NCI-H82 treated with DMSO at 0.1 percent for 48 hours (cell line): ENCODE measurements around the gene MAU2.
"Not testable (repeated sequence)": the region's sequence is repeated elsewhere in the genome, so short reads cannot be mapped to it uniquely, and the experiment has no call there.

Experiments used
- DNase-seq: peaks from one replicate; lab custom pipeline; 2025; ENCODE audit not compliant: unreplicated experiment; lab: John Stamatoyannopoulos, UW

MAU2 gene

GRCh38 chr19:19345970-19346369 is 25.3 kb downstream of the MAU2 start:
- DNase-seq: no peak

DNA sequence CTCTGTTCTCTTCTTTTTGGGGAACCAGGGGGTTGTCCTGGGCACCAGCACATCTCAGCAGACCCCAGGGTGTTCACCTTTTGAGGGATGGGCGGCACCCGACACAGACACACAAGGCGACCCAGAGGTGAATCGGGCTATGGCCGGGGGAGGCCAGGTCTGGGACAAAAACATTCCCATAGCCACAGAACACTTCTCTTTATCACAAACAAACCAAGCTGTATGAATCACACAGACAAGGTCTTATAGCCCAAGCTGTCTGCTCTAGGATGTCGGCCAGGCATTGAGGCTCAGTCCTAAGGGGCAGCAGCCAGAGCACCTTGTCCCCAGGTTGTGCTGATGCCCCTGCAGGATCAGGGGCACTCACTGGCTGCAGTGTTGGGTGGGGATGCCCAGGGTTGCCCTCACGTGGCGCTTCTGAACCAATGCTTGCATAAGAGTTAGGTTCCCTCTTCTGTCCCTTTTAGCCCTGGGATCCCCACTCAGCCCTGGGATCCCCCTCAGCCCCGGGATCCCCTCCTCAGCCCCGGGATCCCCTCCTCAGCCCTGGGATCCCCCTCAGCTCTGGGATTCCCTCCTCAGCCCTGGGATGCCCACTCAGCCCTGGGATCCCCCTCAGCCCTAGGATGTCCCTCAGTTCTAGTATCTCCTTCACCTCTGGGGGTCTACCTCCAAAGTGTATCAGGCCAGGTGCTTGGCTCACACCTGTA is 26.9 kb downstream of the MAU2 start:
- no peak for DNase-seq

DNA sequence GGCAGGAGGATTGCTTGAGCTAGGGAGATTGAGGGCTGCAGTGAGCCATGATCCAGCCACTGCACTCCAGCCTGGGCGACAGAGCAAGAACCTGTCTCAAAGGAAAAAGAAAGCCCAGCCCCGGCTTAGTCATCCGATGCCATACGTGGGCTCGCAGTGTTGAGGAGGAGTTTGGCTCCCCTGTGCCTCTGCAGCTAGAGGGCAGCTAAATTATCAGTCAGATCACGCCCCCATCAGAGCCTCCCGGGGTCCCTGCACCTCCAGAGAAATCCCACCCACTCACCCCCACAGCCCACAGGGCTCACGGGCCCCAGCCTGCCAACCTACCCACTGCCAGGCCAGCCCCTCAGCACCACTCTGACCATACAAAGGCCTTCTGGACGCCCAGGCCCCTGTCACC is 27.6 kb downstream of the MAU2 start:
- no peak for DNase-seq

DNA sequence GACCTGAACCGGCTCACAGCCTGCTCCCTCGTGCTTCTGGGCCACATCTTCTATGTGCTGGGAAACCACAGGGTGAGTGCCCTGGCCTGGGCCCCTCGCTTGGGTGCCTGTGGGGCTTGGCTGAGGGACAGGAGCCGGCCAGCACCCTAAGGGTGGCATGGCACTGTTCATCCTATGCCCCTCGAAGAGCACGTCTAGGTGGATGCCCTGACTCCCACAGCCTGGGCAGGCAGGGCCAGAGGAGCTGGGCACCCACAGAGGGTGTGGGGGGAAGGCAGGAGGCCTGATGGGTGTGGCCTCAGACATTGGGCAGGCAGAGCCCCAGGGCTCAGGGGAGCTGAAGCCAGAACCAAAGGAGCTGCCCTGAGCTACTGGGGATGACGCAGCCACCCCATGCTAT is 28.7 kb downstream of the MAU2 start:
- DNase-seq: no peak

DNA sequence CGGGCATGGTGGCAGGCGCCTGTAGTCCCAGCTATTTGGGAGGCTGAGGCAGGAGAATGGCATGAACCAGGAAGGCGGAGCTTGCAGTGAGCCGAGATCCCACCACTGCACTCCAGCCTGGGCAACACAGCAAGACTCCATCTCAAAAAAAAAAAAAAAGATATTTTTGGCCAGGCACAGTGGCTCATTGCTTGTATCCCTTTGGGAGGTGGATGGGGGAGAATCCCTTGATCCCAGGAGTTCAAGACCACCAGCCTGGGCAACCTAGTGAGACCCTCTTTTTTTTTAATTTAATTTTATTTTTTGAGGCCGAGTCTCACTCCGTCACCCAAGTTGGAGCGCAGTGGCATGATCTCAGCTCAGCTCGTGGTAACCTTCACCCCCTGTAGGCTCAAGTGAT is 30.1 kb downstream of the MAU2 start:
- not testable (repeated sequence) for DNase-seq

GRCh38 chr19:19352823-19353222 is 32.2 kb downstream of the MAU2 start:
- no peak for DNase-seq

GRCh38 chr19:19354007-19354406 is 33.4 kb downstream of the MAU2 start:
- DNase-seq: no peak

- no peak for DNase-seq
Observed at GRCh38 chr19:19354932-19355331, 34.3 kb downstream of the MAU2 start.

- DNase-seq: no peak
Observed at GRCh38 chr19:19355606-19356139, 35.0 kb downstream of the MAU2 start.

DNA sequence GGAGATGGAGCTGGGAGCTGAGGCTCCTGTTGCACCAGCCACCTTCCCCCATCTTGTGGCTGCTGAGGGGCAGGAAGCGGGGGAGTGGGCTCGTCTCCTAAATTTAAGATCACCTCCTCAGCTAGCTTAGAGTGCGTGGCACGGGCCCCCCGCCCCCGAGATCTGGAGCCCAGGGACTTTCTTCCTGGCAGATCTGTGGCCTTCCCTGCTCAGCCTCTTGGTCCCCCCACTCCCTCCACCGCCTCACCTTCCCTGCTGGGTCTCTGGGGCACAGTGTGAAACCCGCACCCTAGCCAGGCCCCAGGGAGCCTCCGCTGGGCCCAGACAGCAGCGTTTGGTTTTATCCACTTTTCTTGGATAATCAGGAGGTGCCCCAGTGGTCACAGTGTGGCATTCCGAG is 35.9 kb downstream of the MAU2 start:
- DNase-seq: no peak

DNA sequence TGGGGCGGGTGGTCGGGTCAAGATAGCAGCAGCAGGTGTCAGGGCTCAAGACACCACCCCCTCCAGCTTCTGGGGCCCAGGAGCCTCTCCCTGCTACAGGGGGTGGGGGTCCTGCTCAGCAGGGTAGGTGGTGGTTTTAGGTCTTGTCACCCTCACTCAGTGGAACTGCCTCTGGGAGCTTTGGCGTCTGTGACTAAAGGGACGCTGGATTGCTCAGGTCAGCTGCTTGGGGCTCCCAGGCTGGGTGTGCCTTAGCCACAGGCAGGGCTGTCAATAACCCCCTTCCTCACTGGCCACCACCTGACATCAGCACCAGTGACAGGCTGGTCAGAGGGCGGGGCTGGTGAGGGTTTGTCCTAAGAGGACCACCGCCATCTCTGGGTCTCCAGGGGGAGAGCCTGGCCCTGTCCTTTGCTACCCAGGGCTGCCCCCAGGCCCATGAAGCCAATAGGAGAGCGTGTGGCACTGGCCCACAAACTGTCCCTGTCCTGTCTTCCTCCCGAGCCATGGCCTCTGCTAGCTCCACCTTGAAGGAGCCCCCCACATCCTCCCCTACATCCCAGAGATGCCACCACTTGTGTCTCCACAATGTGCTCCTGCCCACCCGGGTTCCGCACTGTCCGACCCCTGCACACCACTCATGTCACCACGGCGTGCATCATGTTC is 36.4 kb downstream of the MAU2 start:
- DNase-seq: no peak

DNA sequence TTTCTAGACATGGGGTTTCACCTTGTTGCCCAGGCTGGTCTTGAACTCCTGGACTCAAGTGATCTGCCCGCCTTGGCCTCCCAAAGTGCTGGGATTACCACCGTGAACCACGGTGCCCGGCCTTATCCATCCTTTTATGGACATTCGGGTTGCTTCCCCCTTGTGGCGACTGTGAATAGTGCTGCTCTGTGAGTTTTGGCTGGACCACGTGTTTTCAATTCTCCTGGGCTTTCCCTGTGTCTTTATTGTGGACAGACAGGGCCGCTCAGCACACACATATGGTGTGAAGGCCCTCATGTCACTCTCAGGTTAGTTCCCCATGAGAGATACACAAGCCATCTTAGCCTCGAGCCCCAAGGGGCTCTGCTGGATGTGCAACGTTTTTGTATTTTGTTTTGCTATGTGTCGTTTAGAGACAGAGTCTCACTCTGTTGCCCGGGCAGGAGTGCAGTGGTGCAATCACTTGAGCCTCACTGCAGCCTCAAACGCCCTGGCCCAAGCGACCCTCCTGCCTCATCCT is 40.5 kb downstream of the MAU2 start:
- peak; percentile 96 for DNase-seq

- DNase-seq: no peak
Observed at GRCh38 chr19:19362075-19362474, 41.4 kb downstream of the MAU2 start.

DNA sequence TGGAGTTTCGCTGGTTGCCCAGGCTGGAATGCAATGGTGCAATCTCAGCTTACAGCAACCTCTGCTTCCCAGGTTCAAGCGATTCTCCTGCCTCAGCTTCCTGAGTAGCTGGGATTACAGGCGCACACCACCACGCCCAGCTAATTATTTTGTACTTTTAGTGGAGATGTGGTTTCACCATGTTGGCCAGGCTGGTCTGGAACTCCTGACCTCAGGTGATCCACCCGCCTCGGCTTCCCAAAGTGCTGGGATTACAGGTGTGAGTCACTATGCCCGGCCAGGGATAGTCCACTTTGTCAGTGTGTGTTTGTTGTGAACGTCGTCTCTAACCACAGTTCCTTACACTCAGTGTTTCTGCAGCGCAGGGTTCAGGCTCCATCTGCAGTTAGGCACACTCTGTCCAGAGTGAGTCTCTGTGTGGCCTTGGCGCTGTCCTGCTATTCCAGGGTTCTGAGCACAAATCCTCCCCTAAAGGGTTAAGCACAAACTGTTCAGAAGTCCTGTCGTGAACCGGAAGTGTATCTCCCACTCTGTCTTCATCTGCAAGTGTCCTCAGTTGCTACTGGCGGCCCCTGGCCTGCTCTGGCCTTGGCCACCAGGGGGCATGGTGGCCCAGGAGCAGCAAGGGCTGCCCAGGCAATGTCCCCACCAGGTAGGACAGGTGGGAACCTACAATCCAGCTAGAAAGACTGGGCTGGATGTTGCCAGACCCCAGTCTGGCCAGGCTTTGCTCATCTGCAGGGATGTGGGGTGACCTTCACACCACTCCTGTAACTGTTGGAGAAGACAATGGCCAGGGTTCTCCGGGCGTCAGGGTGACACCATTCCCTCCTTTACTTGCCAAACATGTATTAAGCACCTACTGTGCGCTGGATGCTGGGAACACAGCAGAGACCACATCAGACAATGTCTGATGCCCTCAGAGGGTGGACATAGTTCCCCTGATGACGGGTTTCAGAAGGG is 46.1 kb downstream of the MAU2 start:
- peak; percentile 84 for DNase-seq

- DNase-seq: no peak
Observed at GRCh38 chr19:19368087-19368486, 47.5 kb downstream of the MAU2 start.

- DNase-seq: no peak
Observed at GRCh38 chr19:19371059-19371458, 50.4 kb downstream of the MAU2 start.

- peak; percentile 36 for DNase-seq
Observed at GRCh38 chr19:19372656-19373416, 52.2 kb downstream of the MAU2 start.

- no peak for DNase-seq
Observed at GRCh38 chr19:19379527-19379926, 58.9 kb downstream of the MAU2 start.

DNA sequence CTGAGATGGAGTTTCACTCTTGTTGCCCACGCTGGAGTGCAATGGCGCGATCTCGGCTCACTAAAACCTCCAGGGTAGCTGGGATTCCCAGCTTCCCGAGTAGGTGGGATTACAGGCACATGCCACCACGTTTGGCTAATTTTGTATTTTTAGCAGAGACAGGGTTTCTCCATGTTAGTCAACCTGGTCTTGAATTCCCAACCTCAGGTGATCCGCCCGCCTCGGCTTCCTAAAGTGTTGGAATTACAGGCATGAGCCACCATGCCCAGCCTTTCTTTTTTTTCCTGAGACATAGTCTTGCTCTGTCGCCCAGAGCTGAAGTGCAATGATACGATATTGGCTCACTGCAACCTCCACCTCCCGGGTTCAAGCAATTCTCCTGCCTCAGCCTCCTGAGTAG is 59.7 kb downstream of the MAU2 start:
- not testable (repeated sequence) for DNase-seq
